ENCODE results near the gene DHRS9.
A peak's percentile ranks its signal among the peaks of the same experiment; 100 is the strongest.
"Not testable (repeated sequence)": the region's sequence is repeated elsewhere in the genome, so short reads cannot be mapped to it uniquely, and the experiment has no call there.

The DHRS9 gene

GRCh38 chr2:169136428-169136827 lies 67.1 kb downstream of the DHRS9 start:
- DNase-seq (ENCODE audit: low read depth), result not testable (repeated sequence)

GRCh38 chr2:169136885-169137534 lies 67.6 kb downstream of the DHRS9 start:
- no peak for DNase-seq (ENCODE audit: low read depth)

DNA sequence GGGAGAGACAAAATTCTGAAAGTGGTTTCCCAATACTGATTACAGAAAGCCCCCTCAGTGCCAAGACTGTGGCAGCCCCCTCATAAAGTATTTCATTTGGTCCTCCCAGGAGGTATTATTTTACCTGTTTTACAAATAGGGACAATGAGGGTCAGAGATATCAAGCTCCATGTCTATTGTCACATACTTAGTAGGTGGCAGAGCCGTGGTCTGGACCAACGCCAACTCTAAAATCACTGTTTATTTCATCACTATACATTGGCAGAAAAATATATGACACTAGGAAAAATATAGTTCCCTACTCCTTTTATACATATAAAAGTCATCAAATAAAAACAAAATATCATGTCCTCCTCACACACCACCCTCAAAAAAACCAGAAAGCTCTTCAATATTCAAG lies 68.6 kb downstream of the DHRS9 start:
- no peak for DNase-seq (ENCODE audit: low read depth)

DNA sequence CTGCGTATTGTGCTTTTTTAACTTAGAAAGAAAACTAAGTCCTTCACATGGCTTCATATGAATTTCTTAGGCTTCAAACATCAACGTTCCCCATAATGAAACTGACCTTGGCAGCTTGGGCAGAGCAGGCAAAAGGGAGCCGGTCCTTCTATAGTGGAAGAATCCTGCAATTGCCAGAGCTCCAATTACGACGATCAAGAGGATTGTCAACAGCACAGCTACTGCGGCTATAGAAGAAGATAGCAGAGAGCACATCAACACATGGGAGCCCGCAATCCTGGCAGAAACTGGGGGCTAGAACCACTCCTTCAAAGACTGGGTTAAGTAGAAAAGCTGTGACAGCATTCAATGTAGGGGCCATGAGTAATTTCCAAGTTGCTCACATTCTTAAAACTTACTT lies 69.8 kb downstream of the DHRS9 start:
- no peak for DNase-seq (ENCODE audit: low read depth)

DNA sequence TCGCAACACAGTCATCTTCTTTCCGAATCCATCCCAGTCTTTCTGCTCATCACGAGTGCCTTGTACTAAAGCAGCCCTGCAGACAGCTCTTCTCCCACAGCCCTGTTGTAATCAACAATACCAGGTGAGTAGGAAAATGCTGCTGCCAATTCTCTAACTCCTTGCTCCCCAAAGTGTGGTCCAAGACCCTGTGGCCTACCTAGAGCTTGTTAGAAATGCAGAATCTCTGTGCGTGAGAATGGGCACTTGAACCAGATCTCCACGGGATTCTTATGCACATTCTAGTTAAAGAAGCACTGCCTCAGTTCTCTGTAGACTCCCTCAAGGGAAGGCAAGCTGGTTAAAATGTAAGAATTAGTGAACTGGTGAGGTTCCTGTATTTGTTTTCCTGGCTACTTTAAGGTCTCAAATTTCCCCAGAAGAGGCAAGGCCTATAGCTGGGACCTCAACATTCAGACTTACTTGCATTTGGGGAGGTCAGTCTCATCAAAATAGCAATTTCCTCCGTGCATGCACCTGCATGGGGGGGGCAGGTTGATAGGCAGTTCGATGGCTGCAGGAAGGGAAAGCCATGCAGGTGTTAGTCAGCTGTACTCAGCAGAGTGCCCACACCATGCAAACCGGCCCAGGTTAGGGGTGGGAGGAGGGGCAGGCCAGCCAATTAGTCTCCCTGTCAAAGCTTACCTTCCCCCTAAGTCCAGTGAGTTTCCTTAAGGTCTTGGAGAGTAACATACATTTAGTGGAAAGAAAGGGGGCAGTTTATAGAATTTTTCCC lies 70.8 kb downstream of the DHRS9 start:
- DNase-seq (ENCODE audit: low read depth), result no peak

DNA sequence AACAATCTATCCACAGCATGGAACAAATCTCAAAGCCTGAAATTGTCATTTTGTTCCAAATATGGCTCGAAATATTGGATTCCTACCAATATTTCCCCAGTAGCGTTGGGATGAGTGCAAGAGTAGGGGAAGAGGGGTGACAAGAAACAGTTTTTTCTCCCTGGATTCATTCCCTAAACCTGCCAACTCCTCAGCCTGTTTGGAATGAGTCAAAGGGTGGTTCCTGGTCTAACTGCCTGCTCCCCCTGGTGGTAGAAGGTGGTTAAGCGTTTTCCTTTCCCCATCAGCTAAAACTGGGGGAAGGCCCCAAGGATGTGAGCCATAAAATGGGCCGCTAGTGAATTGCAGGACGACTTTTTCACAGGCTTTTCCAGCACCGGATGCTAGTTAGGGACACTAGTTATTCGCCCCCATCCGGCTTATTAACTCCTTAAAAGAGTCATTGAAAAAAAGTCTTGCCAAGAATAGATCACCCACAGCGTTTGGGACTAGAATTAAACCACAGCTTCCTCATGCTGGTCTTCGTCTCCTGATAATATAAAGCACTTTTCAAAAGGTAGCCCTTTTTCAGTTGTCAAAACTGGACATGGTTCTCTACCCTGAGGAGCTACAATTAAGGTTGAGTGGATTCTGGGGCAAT lies 72.5 kb downstream of the DHRS9 start:
- DNase-seq (ENCODE audit: low read depth), result peak; percentile 76

- DNase-seq (ENCODE audit: low read depth), result no peak
Measured at GRCh38 chr2:169143998-169144397, 74.6 kb downstream of the DHRS9 start.

All from ELR (cell line).